Fibroblast of the aortic adventitia (primary cell): ENCODE data around the gene MYO16. TPM values are rescaled to one million over a fixed set of nuclear protein-coding genes. Genes with fewer than 3 reads are reported as not detected.

Source experiments
- DNase-seq: peaks from one replicate; pipeline ENCODE4 v3.0.0-alpha.2; 2010; ENCODE audit warnings: low read depth
- H3K4me3 ChIP-seq: 2 replicates; pipeline ENCODE4 v1.5.1; 2011; ENCODE audit warnings: low read depth, mild to moderate bottlenecking, control low read depth, low read length, moderate library complexity
- total RNA-seq: library from RNA; depleted of rRNA; stranded (reverse); fragments of >200 nt; gene quantifications from 2 replicates; pipeline ENCODE4 v1.2.3, GENCODE V29; 2012; ENCODE audit warnings: low replicate concordance
- TF ChIP-seq, protein P1 (sequence below): IDR thresholded peaks from 2 replicates; pipeline ENCODE4 v1.5.1; 2011; ENCODE audit warnings: mild to moderate bottlenecking, low read length, control low read depth, inconsistent platforms; ENCODE audit not compliant: insufficient read depth

Gene MYO16
- total RNA-seq, 1 donor = under 0.01 TPM

DNA sequence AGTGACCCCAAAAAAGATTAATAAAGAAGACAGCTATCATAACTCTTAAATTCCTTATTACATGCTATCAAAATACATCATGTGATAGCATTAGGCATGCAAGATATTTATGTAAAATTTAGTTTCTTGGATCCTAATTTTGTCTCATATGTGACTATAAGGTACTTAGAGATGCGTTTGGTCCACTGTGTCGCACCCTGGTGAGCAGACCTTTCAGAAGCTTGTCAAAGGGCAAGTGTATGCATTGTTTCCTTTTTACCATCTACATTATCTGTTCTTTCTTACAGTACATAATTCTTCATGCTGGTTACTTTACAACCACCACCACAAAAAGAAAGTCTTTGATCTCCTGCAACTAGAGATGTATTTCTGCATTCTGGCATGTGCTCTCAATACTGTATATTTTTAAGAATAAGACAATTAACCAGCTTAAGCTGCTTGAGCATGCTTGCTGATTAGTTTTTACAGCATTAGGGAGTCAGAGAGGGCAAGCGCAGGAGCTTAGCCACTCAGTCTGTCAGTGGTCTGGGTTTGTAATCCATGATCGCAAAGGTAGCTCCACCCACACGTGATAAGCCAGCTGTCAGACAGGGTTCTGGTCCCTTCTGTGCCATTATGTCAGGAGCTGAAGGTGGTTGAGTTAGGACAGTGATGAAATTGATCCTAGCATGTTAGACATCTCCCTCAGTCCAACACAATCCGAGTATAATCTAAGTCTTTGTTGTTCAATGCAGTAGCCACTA is 500.9 kb downstream of the MYO16 start:
- H3K4me3 ChIP-seq = no peak overlapping the region
- no peak for DNase-seq
- TF ChIP-seq, protein P1, sequence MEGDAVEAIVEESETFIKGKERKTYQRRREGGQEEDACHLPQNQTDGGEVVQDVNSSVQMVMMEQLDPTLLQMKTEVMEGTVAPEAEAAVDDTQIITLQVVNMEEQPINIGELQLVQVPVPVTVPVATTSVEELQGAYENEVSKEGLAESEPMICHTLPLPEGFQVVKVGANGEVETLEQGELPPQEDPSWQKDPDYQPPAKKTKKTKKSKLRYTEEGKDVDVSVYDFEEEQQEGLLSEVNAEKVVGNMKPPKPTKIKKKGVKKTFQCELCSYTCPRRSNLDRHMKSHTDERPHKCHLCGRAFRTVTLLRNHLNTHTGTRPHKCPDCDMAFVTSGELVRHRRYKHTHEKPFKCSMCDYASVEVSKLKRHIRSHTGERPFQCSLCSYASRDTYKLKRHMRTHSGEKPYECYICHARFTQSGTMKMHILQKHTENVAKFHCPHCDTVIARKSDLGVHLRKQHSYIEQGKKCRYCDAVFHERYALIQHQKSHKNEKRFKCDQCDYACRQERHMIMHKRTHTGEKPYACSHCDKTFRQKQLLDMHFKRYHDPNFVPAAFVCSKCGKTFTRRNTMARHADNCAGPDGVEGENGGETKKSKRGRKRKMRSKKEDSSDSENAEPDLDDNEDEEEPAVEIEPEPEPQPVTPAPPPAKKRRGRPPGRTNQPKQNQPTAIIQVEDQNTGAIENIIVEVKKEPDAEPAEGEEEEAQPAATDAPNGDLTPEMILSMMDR = no peak

DNA sequence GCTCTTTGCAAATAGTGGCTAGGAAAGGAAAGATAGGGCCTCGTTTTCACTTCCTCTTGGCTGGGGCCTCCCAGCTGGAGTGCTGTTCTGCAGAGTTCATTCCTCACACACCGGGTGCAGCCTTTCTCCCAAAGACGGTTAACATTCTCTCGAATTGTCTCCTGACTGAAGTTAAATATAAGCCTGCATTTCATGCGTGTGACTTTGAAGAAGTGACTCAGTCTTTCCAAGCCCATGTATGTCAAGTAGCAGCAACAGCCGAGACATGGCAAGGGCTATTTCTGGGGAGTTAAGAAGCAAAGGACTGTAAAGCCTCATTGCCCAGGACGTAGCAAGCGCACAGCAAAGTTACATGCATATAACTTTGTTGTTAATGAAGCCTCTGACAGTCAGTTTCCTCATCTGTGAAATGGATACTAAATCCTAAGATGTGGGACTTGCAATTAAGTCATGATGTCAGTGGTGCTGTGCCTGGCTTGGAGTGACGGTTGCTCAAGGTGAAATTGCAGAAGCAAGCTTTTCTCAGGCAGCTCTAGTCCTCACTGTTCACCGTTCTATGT is 502.4 kb downstream of the MYO16 start:
- TF ChIP-seq, protein P1 = no peak
- DNase-seq = peak; percentile 6
- no peak overlapping the region for H3K4me3 ChIP-seq

DNA sequence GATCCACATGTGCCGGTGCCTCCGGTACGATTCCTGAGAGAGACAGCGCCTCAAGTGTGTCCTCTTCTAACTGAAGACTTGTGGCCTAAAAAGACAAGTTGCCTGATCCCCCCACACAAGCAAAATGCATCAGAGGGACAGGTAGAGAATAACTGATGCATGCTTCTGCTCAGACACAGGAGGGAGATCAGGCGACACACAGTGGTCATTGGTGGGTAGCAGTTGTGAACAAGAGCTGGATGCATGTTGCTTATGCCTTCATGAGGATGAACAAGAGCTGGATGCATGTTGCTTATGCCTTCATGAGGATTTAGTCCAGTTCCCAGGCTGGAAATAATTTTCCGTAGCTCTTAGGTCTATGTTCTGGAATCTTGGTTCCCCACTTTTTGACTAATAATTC is 505.6 kb downstream of the MYO16 start:
- no peak overlapping the region for H3K4me3 ChIP-seq
- TF ChIP-seq, protein P1 = peak; percentile 2
- no peak for DNase-seq

DNA sequence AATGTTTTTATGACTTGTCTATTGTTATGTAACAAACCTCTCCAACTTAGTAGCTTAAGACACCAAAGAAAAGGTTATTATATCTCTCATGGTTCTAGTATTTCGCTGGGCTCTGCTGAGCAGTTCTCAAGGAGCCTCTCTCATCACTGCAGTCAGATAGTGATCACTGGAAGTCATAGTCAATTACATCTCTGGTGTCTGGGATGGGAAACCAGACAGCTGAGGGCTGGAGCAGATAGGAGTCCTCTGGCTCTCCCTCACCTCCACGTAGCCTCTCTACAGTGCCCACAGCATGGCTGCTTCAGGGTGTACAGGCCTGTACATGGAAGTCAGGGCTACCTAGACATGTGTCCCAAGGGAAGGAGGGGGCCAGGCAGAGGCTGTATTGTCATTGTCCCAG is 507.5 kb downstream of the MYO16 start:
- TF ChIP-seq, protein P1 = no peak
- no peak overlapping the region for H3K4me3 ChIP-seq
- no peak for DNase-seq

DNA sequence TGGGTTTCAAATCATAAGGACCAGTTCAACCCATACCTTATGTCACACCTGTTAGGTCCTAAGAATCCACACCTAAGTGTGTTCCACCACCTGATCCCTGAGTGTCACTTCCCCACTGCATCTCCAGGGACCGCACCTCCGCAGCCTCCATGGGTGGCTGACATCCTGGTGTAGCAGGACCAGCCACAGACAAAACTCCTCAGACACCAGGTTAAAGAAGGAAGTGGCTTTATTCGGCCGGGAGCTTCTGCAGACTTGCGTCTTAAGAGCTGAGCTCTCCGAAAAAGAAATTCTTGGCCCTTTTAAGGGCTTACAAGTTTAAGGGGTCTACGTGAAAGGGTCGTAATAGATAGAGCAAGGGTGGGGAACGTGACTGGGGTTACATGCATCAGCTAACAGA is 509.9 kb downstream of the MYO16 start:
- H3K4me3 ChIP-seq = no peak overlapping the region
- TF ChIP-seq, protein P1 = no peak
- DNase-seq = no peak

DNA sequence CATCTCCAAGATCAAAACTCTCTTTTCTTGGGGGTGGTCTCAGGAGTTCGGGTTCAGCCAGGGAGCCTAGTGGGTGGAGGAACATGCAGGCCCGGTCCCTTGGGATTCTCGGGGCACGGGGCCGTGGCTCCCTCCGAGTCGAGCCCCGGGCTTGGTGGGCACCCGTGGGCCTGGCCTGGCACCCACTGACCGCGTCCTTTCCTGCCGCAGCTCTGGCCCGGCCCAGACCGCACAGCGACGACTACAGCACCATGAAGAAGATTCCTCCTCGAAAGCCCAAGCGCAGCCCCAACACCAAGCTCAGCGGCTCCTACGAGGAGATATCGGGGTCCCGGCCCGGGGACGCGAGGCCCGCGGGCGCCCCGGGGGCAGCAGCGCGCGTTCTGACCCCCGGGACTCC is 510.6 kb downstream of the MYO16 start:
- TF ChIP-seq, protein P1 = no peak
- no peak overlapping the region for H3K4me3 ChIP-seq

More for the DNA sequence above, 510.6 kb downstream of the MYO16 start:
- DNase-seq = no peak
